Activated naive CD4-positive, alpha-beta T cell treated with Interleukin-2 at 50 U/mL for 16 hours (primary cell): Measurements from ENCODE around the gene RARRES1.

ENCODE experiments used
- DNase-seq: peaks from one replicate; pipeline ENCODE4 v3.0.0-alpha.2; 2020

The RARRES1 gene, protein sequence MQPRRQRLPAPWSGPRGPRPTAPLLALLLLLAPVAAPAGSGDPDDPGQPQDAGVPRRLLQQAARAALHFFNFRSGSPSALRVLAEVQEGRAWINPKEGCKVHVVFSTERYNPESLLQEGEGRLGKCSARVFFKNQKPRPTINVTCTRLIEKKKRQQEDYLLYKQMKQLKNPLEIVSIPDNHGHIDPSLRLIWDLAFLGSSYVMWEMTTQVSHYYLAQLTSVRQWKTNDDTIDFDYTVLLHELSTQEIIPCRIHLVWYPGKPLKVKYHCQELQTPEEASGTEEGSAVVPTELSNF

DNA sequence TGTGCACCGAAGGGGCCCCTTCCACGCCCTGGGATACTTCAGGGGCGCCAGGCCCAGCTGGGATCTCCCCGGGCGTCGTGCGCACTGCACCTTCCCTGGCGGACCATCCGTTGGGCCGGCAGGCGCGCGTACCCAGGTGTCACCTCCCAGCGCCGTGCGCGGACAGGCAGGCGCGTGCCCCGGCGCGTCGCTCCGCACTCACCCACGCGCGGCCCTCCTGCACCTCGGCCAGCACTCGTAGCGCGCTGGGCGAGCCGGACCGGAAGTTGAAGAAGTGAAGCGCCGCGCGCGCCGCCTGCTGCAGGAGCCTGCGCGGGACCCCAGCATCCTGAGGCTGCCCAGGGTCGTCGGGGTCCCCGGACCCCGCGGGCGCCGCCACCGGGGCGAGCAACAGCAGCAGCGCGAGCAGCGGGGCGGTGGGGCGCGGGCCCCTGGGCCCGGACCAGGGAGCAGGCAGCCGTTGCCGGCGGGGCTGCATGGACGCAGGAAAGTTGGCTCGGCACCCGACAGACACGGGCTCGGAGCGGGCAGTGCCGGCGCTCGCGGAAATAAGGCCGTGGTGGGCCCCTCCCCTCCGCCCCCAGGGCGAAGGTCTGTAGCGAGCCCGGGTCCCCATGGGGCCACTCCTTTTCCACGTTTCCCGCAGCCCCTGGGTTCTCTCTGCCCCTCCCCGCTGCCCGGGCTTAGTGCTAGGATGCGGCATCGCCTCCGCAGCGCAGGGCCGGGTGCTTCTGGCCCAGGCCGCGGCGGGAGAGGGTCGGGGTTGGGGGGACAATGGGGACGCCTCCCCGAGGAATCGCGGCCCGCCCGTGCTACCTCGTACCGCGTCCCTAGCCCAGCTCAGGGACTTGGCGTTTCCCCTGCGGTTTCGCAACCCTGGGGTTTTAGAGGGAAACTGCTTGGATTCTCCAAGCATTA lies at the start of gene RARRES1:
RARRES1 (minus strand) TSS at position 520 of the 918 bp plus-strand sequence; CDS start at position 478, 42 bp downstream.
- peak; percentile 38 for DNase-seq

DNA sequence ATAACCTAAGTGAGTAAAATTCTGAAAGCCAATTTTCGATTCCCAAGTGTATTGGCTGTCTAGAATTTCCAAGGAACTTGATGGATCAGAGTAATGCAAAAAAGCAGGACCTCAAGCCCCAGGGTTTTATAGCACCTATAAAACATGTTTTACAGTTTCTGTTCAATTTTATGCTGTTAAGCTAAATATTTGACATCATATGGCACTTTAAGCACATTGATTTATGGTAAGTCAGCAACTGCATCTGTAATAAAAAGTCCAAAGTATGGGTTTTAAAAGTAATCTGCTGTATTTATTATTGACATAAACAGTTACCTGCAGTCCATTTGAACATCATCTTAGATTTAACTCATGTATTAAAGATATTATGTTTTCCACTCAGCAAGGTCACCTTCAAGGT lies 49.6 kb upstream of the RARRES1 start:
- DNase-seq, result no peak

DNA sequence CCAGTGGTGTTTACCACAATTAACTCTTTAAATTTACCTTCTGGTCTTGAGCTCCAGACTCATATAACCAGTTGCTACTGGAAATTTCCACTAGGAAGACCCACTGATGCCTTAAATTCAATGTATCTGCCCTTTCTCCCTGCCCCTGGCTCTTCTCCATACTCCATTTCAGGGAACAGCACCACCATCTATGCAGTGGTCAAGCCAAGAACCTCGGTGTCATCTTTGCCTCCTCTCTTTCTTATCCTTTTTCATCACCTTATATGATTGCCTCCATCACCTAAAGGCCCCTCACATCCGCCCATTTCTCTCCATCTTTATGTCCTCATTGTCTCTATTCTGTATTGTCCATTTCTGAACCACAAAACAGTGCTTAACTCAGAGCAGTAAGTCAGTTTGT lies 48.9 kb upstream of the RARRES1 start:
- no peak for DNase-seq

DNA sequence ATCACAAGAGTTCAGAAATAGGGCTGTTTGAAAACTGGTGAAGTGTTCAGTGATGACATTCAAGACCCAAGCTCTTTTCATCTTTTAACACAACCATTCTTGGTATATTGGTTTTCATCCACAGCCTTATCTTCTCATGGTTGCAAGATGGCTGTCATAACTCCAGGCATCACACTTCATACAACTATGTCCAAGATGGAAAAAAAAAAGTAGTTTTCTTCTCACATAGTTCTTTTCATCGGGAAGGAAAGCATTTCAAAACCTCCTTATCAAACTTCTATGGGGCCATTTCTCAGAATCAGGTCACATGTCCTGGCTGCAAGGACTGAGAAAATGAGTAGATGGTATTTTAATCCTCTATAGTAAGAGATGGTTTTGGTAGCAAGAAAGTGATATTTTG lies 48.5 kb upstream of the RARRES1 start:
- no peak for DNase-seq

DNA sequence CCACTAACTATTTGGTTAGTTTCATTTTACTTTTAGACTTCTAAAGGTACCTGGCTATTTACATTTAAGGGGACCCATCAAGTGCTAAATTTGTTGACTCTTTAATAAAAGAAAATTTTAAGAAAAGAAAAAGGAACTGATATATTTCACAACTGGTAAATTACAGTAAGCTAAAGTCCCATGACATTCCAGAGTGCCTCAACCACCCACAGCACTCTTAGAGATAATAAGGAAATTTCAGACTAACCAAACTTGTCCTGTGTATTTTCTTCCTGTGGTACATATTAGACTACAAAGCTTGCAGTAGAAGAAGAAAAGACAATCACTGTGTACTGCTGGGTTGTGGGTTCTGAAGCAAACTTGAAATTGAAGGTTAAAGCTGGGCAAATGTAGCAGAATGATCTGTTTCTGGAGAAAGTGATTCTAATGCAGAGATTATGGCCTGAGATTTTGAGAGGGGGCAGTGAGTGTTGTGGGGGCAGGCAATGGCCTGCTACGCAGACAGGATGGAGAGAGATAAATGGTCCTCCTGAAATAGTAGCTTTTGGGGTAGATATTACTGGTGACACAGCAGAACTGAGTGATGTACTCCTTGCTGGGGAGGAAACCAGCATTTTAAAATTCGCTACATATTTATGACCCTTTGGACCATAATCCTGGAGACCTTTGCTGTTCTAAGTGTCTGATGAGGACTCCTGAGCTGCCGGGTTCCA lies 45.1 kb upstream of the RARRES1 start:
- no peak for DNase-seq

DNA sequence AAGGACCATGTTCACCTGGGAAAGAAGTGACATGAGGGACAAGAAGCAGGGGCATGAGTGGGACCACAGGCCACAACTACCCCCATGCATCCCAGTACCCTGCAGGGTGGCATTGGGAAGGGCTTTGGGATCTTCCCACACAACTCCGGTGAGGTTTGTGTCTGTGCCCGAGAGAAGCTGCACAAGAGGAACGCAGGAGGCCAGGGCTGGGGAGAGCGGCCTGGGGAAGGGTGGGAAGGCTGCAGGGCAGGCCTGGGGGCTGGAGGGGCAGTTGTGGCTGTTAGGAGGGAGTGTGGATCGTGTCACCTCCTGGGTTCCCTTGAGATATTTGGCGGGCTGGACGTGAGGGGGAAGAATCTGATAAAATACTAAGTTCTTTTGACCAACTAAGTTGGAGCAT lies 44.3 kb upstream of the RARRES1 start:
- DNase-seq, result no peak

DNA sequence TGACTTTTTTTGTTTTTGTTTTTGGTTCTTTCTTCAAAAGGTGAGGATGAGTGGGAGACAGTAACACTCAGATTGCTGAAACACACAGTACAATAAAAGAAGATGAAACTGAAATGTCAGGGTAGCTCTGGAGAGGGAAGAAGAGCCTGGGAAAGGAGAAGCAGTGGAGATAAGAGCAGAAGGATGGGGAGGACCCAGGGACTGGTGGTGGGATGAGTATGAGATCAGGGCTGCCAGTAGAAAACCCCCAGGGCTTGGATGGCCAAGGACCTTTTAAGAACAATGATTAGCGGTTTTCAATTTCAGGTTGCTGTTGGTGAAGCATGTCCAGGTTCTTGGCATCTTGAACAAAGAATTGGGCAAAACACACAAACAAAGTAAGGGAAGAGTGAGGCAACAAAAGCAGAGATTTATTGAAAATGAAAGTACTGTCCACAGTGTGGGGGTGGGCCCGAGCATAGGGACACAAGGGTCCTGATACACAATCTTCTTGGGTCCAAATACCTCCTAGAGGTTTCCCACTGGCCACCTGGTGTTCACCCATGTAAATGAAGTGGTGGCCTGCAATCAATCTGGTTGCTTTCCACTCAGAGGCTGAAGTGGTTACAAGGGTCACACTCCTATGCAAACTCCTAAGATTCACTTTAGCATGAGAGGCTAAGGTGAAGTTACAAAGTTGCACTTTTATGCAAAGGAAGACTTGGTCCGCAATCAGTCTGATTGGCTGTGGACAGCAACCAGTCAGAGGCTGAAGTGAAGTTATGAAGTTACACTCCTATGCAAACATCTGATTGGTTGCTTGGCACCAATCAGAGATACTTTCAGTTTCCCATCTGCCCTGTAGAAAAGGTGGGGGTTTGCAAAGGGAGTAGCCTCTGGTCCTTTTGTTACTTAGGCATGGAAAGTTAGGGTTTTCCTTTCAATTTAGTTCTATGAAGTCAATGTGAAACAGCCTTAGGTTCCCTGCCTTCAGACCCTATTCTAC lies 43.5 kb upstream of the RARRES1 start:
- no peak for DNase-seq

DNA sequence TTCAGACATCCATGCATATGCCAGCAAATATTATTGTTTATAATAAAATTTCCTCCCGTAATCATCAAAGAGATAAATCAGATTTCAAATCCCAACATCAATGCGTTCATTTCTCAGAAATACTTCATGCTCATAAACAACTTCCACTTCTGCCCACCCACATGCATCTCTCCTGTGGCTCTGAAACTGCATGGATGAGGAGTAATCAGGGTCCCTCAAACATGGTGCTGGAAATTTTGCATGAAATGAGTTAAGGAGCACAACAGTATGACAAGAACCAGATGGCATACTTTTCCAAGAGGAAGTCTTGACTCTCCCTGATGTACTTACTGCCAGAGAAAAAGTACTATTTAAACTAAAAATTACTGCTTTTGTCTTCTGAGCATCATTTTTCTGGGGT lies 42.7 kb upstream of the RARRES1 start:
- DNase-seq, result no peak

DNA sequence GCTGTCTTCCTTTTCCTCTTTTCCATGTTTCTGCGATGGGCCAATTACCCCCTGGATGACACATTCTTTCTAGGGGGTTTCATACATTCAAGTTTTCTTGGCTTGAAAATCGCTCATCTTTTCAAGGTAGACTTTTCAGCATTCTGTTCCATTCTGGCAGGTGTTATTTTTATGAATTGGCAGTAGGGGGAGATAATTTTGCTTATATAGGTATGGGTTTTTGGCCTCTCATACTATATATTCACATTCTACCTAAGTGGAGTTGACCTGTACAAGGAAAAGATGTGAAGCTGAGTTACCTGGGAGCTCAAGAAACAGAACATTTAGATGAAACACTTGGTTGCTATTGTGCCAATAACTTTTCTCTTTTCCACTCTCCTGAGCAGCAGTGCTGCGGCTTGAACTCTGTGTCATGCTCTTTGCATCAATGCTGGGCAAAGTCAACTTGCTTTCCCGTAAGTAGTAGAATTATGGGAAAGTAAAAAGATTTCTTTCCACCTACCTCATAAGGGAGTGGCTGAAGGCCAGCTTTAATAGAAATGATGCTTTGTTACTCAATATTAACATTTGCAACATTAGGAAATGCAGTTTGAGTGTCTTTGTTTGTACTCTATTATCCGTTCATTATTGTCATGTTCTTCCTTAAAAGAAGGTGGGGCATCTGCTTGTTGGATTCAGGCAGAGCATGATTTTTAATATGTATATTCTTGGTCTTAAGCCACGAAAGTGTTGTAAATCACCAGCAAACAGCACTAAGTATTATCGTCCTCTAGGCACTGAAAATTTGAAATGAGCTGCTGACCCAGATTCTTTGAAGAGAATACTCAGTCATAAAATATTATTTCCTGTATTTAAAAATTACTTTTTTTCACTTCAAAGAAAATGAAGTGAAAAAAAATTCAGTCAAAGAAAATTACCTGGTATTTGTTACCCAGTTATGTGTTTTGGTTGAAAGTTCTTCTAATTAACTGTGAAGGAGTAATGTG lies 41.9 kb upstream of the RARRES1 start:
- no peak for DNase-seq

DNA sequence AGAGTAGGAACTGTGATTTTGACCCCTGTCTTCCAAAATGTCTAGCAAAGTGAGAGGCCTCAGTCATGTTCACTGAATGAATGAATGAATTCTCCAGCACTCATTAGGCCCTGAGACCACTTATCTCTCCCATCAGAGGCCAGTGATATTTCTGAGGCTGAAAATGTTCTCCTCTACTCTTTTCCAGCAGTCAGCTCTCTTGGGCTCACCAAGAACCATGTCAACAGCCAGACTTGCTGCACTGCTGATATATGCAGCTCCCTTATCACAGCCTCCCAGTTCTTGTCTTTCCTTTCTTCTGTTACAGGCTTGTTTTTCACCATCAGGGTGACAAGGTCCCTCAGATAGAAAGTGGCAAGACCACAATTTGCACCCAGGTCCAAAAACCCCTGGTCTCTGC lies 40.9 kb upstream of the RARRES1 start:
- no peak for DNase-seq

DNA sequence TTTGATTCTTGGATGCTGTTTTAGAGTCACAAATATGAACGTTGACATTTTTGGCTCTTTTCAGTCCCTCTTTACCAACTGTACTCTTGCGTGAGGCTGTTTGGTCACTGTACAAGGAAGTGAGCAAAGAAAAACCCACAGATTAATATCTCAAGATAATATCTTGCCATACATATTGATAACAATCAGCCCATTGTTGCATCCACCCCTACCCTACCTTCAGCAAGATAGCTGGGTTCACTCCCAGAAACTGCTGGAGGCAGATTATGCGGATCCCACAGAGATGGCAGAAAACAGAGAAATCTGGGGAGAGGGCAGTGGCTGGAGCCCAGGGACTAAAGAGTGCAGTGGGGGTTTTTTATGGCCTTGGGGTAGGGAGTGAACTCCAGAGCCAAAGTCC lies 39.7 kb upstream of the RARRES1 start:
- no peak for DNase-seq

DNA sequence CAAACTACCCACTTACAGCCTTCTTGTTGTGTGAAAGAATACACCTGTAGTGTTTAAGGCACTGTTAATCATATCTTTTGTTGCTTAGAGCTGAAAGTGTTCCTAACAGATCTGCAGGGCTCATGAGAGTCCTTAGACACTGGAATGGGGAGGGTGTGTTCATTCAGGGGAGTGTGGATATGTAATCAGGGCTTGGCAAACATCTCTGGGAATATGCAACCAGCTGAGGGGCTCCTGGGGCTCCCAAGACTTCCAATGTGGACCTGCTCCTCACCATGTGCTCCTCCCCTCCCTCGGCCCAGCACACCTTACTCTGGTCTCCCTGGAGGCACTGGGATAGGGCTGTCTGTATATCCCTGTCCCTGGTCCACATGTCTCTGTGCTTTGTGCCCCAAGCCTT lies 39.3 kb upstream of the RARRES1 start:
- DNase-seq, result no peak

DNA sequence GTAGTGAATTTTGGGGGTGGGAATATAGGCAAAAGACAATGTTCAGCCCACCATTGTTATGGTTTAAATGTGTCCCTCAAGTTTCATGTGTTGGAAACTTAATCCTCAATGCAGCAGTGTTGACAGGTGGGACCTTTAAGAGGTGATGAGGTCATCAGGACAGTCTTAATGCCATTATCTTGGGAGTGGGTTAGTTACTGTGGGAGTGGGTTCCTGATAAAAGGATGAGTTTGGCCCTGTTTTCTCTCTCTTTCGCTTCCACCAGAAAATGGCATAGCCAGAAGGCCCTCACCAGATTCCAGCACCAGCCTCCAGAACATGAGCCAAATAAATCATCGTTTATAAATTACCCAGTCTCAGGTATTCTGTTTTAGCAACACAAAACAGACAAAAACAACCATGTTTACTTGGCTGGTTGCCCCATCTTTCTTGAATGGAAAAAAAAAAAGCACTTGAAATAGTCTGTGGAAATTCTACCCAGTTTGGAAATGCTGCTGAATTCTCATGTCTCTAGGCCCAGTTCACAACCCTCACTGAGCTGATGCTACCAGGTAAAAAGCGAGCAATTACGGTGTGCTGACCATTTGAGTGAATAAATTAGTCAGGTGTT lies 38.6 kb upstream of the RARRES1 start:
- no peak for DNase-seq

DNA sequence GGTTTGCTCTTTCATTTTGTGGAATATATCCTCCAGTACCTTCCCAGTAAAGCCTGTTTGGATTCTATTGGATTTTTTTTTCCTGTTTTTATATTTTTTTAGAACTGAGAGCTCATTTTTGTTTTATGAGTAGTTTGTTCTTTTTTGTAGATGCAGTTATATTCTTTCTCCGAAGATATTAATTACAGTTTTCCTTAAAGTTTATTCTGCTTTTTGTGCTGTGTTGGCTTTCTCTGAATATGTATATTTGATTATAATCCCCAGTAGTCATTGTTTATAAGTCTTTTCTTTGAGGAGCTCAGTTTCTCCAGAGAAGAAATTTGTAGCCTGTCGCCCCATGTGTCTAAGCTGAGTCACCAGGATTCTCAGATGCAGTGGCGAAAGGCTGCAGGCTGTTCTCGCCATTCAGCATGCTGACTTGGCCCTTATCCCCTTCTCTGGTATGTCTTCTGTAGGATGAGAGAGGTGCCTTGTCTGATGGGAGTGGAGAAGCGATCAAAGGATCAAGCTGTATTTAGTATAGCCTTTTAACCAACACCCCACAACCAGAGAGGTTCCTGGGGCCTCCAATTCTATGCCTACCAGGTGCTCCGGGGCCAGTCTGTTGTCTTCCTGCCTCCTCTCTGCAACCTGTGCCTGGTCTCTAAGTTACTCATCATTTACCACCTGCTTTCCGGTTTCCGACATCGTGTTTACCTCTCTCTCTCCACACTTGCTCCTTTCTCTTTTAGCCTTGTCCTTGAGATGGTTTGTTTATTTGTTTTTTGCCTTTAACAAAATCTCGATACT lies 37.9 kb upstream of the RARRES1 start:
- DNase-seq, result no peak

DNA sequence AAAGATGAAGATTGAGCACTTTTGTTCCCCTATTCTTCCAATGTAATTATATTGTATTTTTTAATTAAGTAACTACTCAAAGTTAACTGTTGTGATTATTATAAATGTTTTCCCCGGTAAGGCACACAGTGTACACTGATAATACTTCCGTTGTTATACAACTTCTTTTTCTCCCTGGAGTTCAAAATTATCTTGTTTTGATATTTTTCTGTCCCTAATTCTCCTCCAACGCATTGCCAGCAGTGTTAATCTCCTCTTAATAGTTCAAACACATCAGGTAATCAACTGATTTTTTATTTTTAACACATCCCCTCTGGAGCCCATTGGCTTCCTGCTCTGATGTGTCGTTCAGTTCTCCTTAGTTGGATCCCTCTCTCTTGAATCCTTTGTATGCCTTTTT lies 37.3 kb upstream of the RARRES1 start:
- no peak for DNase-seq

DNA sequence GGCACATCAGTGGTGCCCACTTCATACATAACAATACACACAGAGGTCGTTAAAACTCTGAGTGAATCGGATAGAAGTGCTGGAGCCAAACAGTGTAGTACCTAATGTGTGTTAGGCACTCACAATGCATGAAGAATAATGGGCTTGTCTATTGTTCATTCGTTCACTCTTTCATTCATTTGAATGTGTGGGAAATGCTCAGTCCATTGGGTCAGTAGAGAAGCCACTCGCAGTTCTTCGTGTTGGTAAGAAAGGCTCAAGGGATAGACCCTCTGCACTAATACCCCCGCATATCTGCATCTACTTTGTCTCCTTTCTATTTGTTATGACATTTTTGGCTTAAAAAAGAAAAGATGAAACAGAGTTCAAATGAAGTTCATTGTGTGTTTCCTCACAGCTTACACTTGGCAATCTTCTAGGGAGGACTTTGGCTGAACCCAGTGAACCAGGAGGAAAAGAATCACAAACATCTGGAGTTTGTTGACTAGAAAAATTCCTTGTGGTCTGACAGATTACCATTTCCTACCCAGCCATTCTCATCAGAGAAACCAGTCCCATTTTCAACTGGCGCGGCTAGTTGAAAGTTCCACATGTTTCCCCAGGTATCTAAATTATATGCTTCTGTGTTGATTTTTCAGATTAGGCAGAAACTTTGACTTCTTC lies 36.8 kb upstream of the RARRES1 start:
- no peak for DNase-seq

DNA sequence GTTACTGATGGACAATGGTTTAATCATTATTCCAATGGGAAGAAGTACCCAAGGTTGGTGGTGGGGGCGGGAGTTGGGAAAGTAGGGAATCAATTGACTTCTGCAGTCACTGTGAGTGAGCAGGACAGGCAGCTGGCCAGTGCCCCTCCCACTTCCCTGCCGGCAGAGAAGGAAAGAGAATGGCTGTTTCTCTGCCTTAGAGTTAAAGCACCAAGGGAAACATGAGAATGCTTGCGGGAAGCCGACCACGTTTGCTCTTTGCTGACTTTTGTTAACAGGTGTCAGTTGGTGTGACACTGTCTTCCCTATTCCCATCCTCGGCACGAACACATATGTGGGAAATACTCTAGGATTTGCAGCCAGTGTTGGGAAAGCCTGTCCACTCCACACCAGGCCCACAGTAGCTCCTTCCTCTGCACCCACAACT lies 36.1 kb upstream of the RARRES1 start:
- DNase-seq, result no peak

DNA sequence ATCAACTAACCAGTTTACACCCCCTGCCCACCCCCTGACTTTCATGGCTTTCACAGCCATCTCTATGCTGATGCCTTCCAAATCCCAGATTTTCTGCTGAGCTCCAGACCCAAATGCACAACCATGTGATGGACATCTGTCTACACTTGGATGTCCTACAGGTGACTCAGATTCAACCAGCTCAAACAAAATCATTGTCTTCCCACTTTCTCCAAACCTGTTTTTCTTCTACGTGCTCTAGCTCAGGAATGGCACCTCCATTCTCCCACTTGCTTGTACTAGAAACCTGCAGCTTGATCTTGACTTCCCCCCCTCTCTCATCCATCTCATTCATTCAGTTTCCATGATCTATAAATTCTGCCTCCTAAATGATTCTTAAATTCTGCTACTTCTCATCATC lies 34.1 kb upstream of the RARRES1 start:
- no peak for DNase-seq

DNA sequence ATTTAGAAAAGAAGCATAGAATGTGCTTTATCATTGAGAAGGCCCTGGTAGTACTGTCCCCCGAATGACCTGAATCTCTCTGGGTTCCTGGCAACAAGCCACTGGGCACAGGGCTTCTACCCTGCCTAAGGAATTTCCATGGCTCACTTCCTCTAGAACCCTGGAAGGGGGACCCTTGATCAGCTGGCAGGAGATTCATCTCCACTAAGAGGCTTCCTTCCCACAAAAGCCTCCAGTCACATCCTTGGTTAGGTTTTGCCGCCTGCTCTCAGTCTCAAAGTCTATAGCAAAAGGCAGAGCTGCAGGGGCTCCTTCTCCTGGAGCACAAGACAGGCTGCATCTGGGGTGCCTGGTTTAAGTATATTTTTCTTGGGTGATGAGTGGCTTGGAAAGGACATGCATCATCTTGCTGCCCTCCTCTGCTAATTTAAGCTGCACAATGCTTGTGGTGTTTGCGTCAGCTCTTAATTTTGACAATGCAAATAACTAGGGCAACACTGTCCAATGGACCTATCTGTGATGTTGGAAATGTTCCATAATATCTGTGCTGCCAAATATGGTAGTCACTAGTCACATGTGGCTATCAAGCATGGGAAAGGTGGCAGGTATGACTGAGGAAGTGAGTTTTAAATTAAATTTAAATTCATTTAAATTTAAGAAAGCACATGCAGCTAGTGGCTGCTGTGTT lies 33.4 kb upstream of the RARRES1 start:
- DNase-seq, result no peak
